SU-DHL-6 (cell line): Measurements from ENCODE around the gene CFAP251.
"Not testable (repeated sequence)": the region's sequence is repeated elsewhere in the genome, so short reads cannot be mapped to it uniquely, and the experiment has no call there.

ENCODE experiments used
- H2AFZ ChIP-seq: fragments of 200-600 bp; sonication (generic); 2 replicates; pipeline ENCODE4 v1.6.1; 2014; ENCODE audit warnings: low read depth, mild to moderate bottlenecking, moderate library complexity, mixed read lengths, antibody characterized with exemption, low read length; ENCODE audit not compliant: severe bottlenecking
- H3F3A ChIP-seq: fragments of 200-600 bp; shearing (Covaris generic); 2 replicates; pipeline ENCODE4 v1.6.0; 2016; ENCODE audit warnings: antibody characterized with exemption, mild to moderate bottlenecking; ENCODE audit not compliant: insufficient read depth
- H3K27ac ChIP-seq: fragments of 200-600 bp; sonication (generic); 2 replicates; pipeline ENCODE4 v1.5.1; 2016; ENCODE audit warnings: low read depth, mild to moderate bottlenecking, low read length, moderate library complexity, mixed read lengths
- H3K27me3 ChIP-seq: fragments of 200-600 bp; sonication (generic), shearing (Covaris generic); 2 replicates; pipeline ENCODE4 v1.6.0; 2014; ENCODE audit warnings: mild to moderate bottlenecking, low read length
- H3K36me3 ChIP-seq: fragments of 200-600 bp; sonication (generic); 2 replicates; pipeline ENCODE4 v1.6.1; 2014; ENCODE audit warnings: mild to moderate bottlenecking, low read length, mixed read lengths
- H3K4me2 ChIP-seq: fragments of 300-600, 200-600 bp; shearing (Covaris generic), sonication (generic); 2 replicates; pipeline ENCODE4 v1.6.0; 2014; ENCODE audit warnings: low read length, low read depth, mild to moderate bottlenecking; ENCODE audit not compliant: poor library complexity, severe bottlenecking
- H3K4me3 ChIP-seq: fragments of 200-600 bp; sonication (generic); 2 replicates; pipeline ENCODE4 v1.5.1; 2014; ENCODE audit warnings: antibody characterized with exemption, low read length, mild to moderate bottlenecking, mixed read lengths; ENCODE audit not compliant: insufficient read depth, poor library complexity, severe bottlenecking
- H3K79me2 ChIP-seq: fragments of 200-600 bp; sonication (generic); 2 replicates; pipeline ENCODE4 v1.6.1; 2014; ENCODE audit warnings: mild to moderate bottlenecking, low read length, moderate library complexity; ENCODE audit not compliant: insufficient read depth
- H3K9ac ChIP-seq: fragments of 200-600 bp; sonication (generic); 2 replicates; pipeline ENCODE4 v1.7.0; 2014; ENCODE audit warnings: mild to moderate bottlenecking, low read length
- H3K9me2 ChIP-seq: fragments of 200-600 bp; sonication (generic); replicated peaks from 2 replicates; pipeline ENCODE4 v1.6.1; 2014; ENCODE audit warnings: low read length; ENCODE audit not compliant: insufficient read depth
- H3K9me3 ChIP-seq: fragments of 200-600 bp; sonication (generic); 2 replicates; pipeline ENCODE4 v1.6.1; 2014; ENCODE audit warnings: low read length, mixed read lengths; ENCODE audit not compliant: insufficient read depth
- H4K20me1 ChIP-seq: fragments of 200-600 bp; sonication (generic); 2 replicates; pipeline ENCODE4 v1.6.1; 2014; ENCODE audit warnings: low read depth, mild to moderate bottlenecking, antibody characterized with exemption, low read length, moderate library complexity, mixed read lengths
- EZH2phosphoT487 ChIP-seq: fragments of 200-600 bp; sonication (generic), shearing (Covaris generic); conservative IDR thresholded peaks from 2 replicates; pipeline ENCODE4 v1.6.1; 2018; ENCODE audit warnings: mild to moderate bottlenecking, antibody characterized with exemption, low read length, moderate library complexity, mixed read lengths
- TF ChIP-seq, protein P1 (sequence below): fragments of 200-600 bp; sonication (generic); IDR thresholded peaks from one replicate; pipeline ENCODE4 v1.5.1; 2017; ENCODE audit warnings: antibody characterized with exemption, mild to moderate bottlenecking, low read length, moderate library complexity; ENCODE audit not compliant: insufficient read depth, poor library complexity, severe bottlenecking

The CFAP251 gene

GRCh38 chr12:121983536-121984210, 65.3 kb downstream of the CFAP251 start:
- H3F3A ChIP-seq, result peaks cover 65% of the 10 kb centered on the region
- no peaks in the 10 kb centered on the region for H4K20me1 ChIP-seq
- H3K4me2 ChIP-seq, result peak overlapping the region; percentile 71
- H3K27ac ChIP-seq, result peak overlapping the region; percentile 99
- H3K36me3 ChIP-seq, result no peaks in the 10 kb centered on the region
- no peaks in the 10 kb centered on the region for H3K9me2 ChIP-seq
- peak overlapping the region; percentile 55 for H2AFZ ChIP-seq
- peak overlapping the region; percentile 61 for H3K9ac ChIP-seq
- H3K79me2 ChIP-seq, result peaks cover 6% of the 10 kb centered on the region; the same call in 1 of the 2 replicates
- H3K4me3 ChIP-seq, result peak overlapping the region; percentile 9
- no peak for TF ChIP-seq EZH2phosphoT487
- TF ChIP-seq, protein P1, sequence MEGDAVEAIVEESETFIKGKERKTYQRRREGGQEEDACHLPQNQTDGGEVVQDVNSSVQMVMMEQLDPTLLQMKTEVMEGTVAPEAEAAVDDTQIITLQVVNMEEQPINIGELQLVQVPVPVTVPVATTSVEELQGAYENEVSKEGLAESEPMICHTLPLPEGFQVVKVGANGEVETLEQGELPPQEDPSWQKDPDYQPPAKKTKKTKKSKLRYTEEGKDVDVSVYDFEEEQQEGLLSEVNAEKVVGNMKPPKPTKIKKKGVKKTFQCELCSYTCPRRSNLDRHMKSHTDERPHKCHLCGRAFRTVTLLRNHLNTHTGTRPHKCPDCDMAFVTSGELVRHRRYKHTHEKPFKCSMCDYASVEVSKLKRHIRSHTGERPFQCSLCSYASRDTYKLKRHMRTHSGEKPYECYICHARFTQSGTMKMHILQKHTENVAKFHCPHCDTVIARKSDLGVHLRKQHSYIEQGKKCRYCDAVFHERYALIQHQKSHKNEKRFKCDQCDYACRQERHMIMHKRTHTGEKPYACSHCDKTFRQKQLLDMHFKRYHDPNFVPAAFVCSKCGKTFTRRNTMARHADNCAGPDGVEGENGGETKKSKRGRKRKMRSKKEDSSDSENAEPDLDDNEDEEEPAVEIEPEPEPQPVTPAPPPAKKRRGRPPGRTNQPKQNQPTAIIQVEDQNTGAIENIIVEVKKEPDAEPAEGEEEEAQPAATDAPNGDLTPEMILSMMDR, result no peak
- H3K27me3 ChIP-seq, result no peaks in the 10 kb centered on the region
- no peaks in the 10 kb centered on the region for H3K9me3 ChIP-seq

GRCh38 chr12:121986489-121987245, 68.3 kb downstream of the CFAP251 start:
- H3K27ac ChIP-seq, result peak overlapping the region; percentile 58
- H3K9me2 ChIP-seq, result no peaks in the 10 kb centered on the region
- peaks cover 6% of the 10 kb centered on the region; the same call in 1 of the 2 replicates for H3K79me2 ChIP-seq
- H4K20me1 ChIP-seq, result no peaks in the 10 kb centered on the region
- H3K9ac ChIP-seq, result peak overlapping the region; percentile 14; the same call in 1 of the 2 replicates
- no peaks in the 10 kb centered on the region for H3K27me3 ChIP-seq
- H3K36me3 ChIP-seq, result no peaks in the 10 kb centered on the region
- peak overlapping the region; percentile 5 for H2AFZ ChIP-seq
- no peak overlapping the region for H3K4me3 ChIP-seq
- no peaks in the 10 kb centered on the region for H3K9me3 ChIP-seq
- H3K4me2 ChIP-seq, result peak overlapping the region; percentile 3
- peaks cover 57% of the 10 kb centered on the region for H3F3A ChIP-seq
- no peak for TF ChIP-seq EZH2phosphoT487
- TF ChIP-seq, protein P1, result no peak

- H3K79me2 ChIP-seq, H2AFZ ChIP-seq: not testable (repeated sequence)
- H3F3A ChIP-seq, result peaks cover 50% of the 10 kb centered on the region
Measured at GRCh38 chr12:121988519-121988918, 70.1 kb downstream of the CFAP251 start.

More at GRCh38 chr12:121988519-121988918, 70.1 kb downstream of the CFAP251 start:
- H3K9me3 ChIP-seq, H3K4me3 ChIP-seq, H3K27me3 ChIP-seq, H3K9ac ChIP-seq, H4K20me1 ChIP-seq, H3K36me3 ChIP-seq, H3K9me2 ChIP-seq, H3K4me2 ChIP-seq: not testable (repeated sequence)
- peak overlapping the region; percentile 59 for H3K27ac ChIP-seq
